ENCODE data around the gene PTPRK.

PTPRK gene

DNA sequence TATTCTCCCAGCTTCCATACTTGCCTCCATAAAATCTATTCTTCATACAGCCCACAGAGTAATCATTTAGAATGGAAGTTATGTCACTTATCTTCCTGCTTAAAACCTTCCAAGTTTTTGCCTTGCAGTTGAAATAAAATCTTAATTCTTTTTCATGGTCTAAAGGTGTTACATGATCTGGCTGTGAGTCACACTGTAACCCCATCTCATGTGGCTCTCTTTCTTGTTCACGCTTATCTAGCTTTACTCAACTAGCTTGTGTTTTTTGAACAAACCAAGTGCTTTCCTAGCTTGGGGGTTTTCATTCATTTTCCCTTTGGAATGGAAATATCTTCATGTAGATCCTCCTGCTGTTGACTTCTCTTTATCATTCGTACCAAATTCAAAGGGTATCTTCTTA is 596.0 kb downstream of the PTPRK start:
- DNase-seq (ENCODE audit: insufficient read length, low spot score) (no peak), FAIRE-seq (no peak)
- TF ChIP-seq POU2F2 (IDR thresholded peaks at IDR 0.05; ENCODE audit: low read depth, low read length) (no peak), SPI1 (IDR thresholded peaks at IDR 0.05; ENCODE audit: low read depth, low read length) (no peak), POLR2AphosphoS5 (IDR thresholded peaks at IDR 0.05; ENCODE audit: low read depth, low read length) (no peak), TAF1 (IDR thresholded peaks at IDR 0.05; ENCODE audit: low read depth, low read length) (no peak), PAX5 (IDR thresholded peaks at IDR 0.05; ENCODE audit: insufficient read depth, low read length, severe bottlenecking) (no peak), POLR2A (IDR thresholded peaks at IDR 0.05; ENCODE audit: low read depth, low read length) (no peak)

DNA sequence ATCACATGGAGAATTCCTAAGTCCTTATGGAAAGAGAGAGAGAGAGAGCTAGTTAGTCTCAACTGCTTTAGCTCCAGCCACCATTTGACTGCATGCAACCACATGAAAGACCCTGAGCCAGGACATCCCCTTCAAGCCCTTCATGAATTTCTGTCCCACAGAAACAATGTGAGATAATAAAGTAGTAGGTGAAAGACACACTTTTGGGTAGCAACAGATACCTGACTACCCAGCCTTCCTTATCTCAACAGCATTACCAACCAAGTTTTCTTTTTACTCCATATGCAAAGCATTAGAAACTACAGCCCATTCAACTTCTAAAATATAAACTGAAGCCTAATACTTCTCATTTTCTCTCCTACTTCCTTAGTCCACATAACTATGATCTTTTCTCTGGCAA is 596.4 kb downstream of the PTPRK start:
- no peak for TF ChIP-seq POLR2A (IDR thresholded peaks at IDR 0.05; ENCODE audit: low read depth, low read length)
- no peak for TF ChIP-seq POU2F2 (IDR thresholded peaks at IDR 0.05; ENCODE audit: low read depth, low read length)
- no peak for TF ChIP-seq TAF1 (IDR thresholded peaks at IDR 0.05; ENCODE audit: low read depth, low read length)
- TF ChIP-seq SPI1 (IDR thresholded peaks at IDR 0.05; ENCODE audit: low read depth, low read length): no peak
- no peak for TF ChIP-seq POLR2AphosphoS5 (IDR thresholded peaks at IDR 0.05; ENCODE audit: low read depth, low read length)
- TF ChIP-seq PAX5 (IDR thresholded peaks at IDR 0.05; ENCODE audit: insufficient read depth, low read length, severe bottlenecking): no peak

GRCh38 chr6:127923135-127923534 is 597.3 kb downstream of the PTPRK start:
- FAIRE-seq (no peak), DNase-seq (ENCODE audit: insufficient read length, low spot score) (no peak)

More for the DNA sequence above, 596.4 kb downstream of the PTPRK start:
- FAIRE-seq: no peak
- DNase-seq (ENCODE audit: insufficient read length, low spot score): no peak

GRCh38 chr6:127921982-127922381 is 598.4 kb downstream of the PTPRK start:
- DNase-seq (ENCODE audit: insufficient read length, low spot score) (no peak), FAIRE-seq (no peak)

More at GRCh38 chr6:127923135-127923534, 597.3 kb downstream of the PTPRK start:
- TF ChIP-seq POLR2A (IDR thresholded peaks at IDR 0.05; ENCODE audit: low read depth, low read length): no peak
- TF ChIP-seq PAX5 (IDR thresholded peaks at IDR 0.05; ENCODE audit: insufficient read depth, low read length, severe bottlenecking): no peak
- TF ChIP-seq POLR2AphosphoS5 (IDR thresholded peaks at IDR 0.05; ENCODE audit: low read depth, low read length): no peak
- TF ChIP-seq POU2F2 (IDR thresholded peaks at IDR 0.05; ENCODE audit: low read depth, low read length): no peak
- no peak for TF ChIP-seq SPI1 (IDR thresholded peaks at IDR 0.05; ENCODE audit: low read depth, low read length)
- TF ChIP-seq TAF1 (IDR thresholded peaks at IDR 0.05; ENCODE audit: low read depth, low read length): no peak

DNA sequence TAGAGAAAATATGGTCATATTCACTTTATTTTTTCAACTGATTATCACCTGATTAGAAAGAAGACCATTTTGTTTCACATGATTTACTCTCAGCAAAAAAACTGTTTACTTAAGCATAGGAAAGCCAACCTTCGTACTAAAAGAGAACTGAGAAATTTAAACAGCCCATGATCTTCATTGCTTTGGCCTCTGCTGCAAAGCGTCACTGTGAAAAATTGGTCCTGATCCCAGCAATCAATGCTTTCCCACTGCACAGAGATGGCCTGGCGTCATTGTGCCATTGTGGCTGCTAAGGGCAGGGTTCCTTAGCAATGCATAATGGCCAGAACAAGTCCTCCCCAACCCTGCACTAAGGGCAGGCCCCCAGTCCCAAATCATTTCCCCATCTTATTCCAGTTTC is 599.6 kb downstream of the PTPRK start:
- FAIRE-seq: no peak
- no peak for DNase-seq (ENCODE audit: insufficient read length, low spot score)
- TF ChIP-seq SPI1 (IDR thresholded peaks at IDR 0.05; ENCODE audit: low read depth, low read length): no peak
- TF ChIP-seq PAX5 (IDR thresholded peaks at IDR 0.05; ENCODE audit: insufficient read depth, low read length, severe bottlenecking): no peak
- no peak for TF ChIP-seq POLR2A (IDR thresholded peaks at IDR 0.05; ENCODE audit: low read depth, low read length)
- TF ChIP-seq TAF1 (IDR thresholded peaks at IDR 0.05; ENCODE audit: low read depth, low read length): no peak
- TF ChIP-seq POU2F2 (IDR thresholded peaks at IDR 0.05; ENCODE audit: low read depth, low read length): no peak
- TF ChIP-seq POLR2AphosphoS5 (IDR thresholded peaks at IDR 0.05; ENCODE audit: low read depth, low read length): no peak

More at GRCh38 chr6:127921982-127922381, 598.4 kb downstream of the PTPRK start:
- TF ChIP-seq TAF1 (IDR thresholded peaks at IDR 0.05; ENCODE audit: low read depth, low read length): no peak
- TF ChIP-seq POU2F2 (IDR thresholded peaks at IDR 0.05; ENCODE audit: low read depth, low read length): no peak
- no peak for TF ChIP-seq POLR2AphosphoS5 (IDR thresholded peaks at IDR 0.05; ENCODE audit: low read depth, low read length)
- no peak for TF ChIP-seq SPI1 (IDR thresholded peaks at IDR 0.05; ENCODE audit: low read depth, low read length)
- TF ChIP-seq PAX5 (IDR thresholded peaks at IDR 0.05; ENCODE audit: insufficient read depth, low read length, severe bottlenecking): no peak
- no peak for TF ChIP-seq POLR2A (IDR thresholded peaks at IDR 0.05; ENCODE audit: low read depth, low read length)

Data from GM12891 (cell line).